Ovary (tissue), 3 donors: ENCODE results near the gene EGR2.

Experiments used
- CTCF ChIP-seq, 3 donors: fragments of 450-650 bp in 2 of 3; fragments of 200-600 bp in 1 of 3; IDR thresholded peaks; one replicate each; pipeline versions ENCODE4 v1.5.1 to v1.8.0; 2016 to 2022; ENCODE audit warnings: antibody characterized with exemption in 3 of 3, mild to moderate bottlenecking in 1 of 3
- EP300 ChIP-seq: sonication (generic); formaldehyde crosslinking; IDR thresholded peaks from one replicate; pipeline ENCODE4 v1.6.1; 2017; ENCODE audit warnings: antibody characterized with exemption
- POLR2A ChIP-seq: fragments of 450-650 bp; IDR thresholded peaks from one replicate; pipeline ENCODE4 v1.6.1; 2017; ENCODE audit warnings: antibody characterized with exemption, mild to moderate bottlenecking, moderate library complexity
- donor health status: DM: no; HTN: no; CAD: no.

GRCh38 chr10:62816076-62816330, 163 bp downstream of the EGR2 start:
- TF ChIP-seq CTCF (IDR thresholded peaks at IDR 0.05) (no peak), POLR2A (no peak), EP300 (no peak)
